Brain microvascular endothelial cell (primary cell): ENCODE measurements around the gene HOXB2.
"Not testable (repeated sequence)": the region's sequence is repeated elsewhere in the genome, so short reads cannot be mapped to it uniquely, and the experiment has no call there.

Experiments used
- DNase-seq: peaks from one replicate; pipeline ENCODE4 v3.0.0-alpha.2; 2020
- H3K27ac ChIP-seq: fragments of 250-450 bp; sonication (Bioruptor Pico); 2 replicates; pipeline ENCODE4 v1.5.1; 2020; ENCODE audit warnings: mild to moderate bottlenecking, moderate library complexity
- H3K27me3 ChIP-seq: fragments of 250-450 bp; sonication (Bioruptor Pico); replicated peaks from 2 replicates; pipeline ENCODE4 v1.5.1; 2020; ENCODE audit warnings: mild to moderate bottlenecking
- H3K36me3 ChIP-seq: fragments of 250-450 bp; sonication (Bioruptor Pico); replicated peaks from 2 replicates; pipeline ENCODE4 v1.5.1; 2020; ENCODE audit warnings: mild to moderate bottlenecking
- H3K4me3 ChIP-seq: 2 replicates; pipeline ENCODE4 v1.5.1; 2011; ENCODE audit warnings: low read depth, mild to moderate bottlenecking, control low read depth, low read length, moderate library complexity
- in situ Hi-C: cut with HindIII; loops from 2 replicates; pipeline ENCODE4 v1.10.0; 2017; ENCODE audit warnings: low sequenced_read_pairs, low pct_ligation_motif_present
- TF ChIP-seq, protein P1 (sequence below): IDR thresholded peaks from 2 replicates; pipeline ENCODE4 v1.5.1; 2011; ENCODE audit warnings: low read depth, mild to moderate bottlenecking, moderate library complexity, low read length, control low read depth, inconsistent platforms; ENCODE audit errors: missing control alignments

The HOXB2 gene

DNA sequence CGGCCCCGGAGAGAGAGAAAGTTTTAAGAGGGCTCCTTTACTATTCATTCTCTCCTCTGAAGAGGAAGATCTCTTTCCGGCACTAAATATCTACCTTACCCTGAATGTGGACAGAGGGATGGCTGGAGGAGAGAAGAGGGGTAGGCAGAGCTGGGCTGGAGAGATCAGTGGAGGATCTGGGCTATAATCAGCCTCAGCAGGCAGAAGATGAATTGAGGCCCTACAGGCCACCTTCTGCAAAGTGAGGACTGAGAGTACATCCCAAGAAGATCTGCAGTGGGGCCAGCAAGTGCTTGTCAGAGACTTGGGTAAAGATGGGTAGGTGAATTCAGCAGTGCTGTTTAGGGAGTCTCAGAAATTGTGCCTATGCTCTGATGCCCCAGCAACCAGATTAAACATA lies 7.6 kb downstream of the HOXB2 start:
- H3K36me3 ChIP-seq: no peaks in the 10 kb centered on the region
- no peak for DNase-seq
- no peak overlapping the region for H3K27ac ChIP-seq
- no peak overlapping the region for H3K4me3 ChIP-seq
- TF ChIP-seq, protein P1, sequence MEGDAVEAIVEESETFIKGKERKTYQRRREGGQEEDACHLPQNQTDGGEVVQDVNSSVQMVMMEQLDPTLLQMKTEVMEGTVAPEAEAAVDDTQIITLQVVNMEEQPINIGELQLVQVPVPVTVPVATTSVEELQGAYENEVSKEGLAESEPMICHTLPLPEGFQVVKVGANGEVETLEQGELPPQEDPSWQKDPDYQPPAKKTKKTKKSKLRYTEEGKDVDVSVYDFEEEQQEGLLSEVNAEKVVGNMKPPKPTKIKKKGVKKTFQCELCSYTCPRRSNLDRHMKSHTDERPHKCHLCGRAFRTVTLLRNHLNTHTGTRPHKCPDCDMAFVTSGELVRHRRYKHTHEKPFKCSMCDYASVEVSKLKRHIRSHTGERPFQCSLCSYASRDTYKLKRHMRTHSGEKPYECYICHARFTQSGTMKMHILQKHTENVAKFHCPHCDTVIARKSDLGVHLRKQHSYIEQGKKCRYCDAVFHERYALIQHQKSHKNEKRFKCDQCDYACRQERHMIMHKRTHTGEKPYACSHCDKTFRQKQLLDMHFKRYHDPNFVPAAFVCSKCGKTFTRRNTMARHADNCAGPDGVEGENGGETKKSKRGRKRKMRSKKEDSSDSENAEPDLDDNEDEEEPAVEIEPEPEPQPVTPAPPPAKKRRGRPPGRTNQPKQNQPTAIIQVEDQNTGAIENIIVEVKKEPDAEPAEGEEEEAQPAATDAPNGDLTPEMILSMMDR: no peak
- in situ Hi-C loops: no loop called here
- H3K27me3 ChIP-seq: peaks cover 37% of the 10 kb centered on the region

DNA sequence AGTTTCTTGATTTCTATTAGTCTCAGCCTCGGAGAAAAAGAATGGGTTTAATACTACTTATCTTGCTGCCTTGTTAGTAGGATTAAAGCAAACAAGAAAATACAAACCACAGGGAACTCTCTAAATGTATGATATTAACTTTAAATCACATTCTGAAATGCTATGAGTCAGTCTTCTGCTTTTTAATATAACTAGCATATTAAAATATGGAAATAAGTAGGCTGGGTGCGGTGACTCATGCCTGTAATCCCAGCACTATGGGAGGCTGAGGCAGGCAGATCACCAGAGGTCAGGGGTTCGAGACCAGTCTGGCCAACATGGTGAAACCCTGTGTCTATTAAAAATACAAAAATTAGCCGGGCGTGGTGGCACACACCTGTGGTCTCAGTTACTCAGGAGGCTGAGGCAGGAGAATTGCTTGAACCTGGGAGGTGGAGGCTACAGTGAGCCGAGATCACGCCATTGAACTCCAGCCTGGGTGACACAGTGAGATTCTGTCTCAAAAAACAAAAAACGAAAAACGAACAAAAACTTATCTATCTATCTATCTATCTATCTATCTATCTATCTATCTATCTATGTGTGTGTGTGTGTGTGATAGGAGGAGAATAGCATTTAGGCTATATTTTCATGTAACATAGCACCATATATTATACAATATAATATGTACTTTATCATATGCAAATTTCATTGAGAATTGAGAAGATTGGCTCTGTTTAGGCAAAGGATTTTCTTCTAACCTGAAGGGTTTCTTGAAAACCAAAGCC lies 8.9 kb downstream of the HOXB2 start:
- H3K27me3 ChIP-seq: peaks cover 37% of the 10 kb centered on the region
- not testable (repeated sequence) for H3K36me3 ChIP-seq

DNA sequence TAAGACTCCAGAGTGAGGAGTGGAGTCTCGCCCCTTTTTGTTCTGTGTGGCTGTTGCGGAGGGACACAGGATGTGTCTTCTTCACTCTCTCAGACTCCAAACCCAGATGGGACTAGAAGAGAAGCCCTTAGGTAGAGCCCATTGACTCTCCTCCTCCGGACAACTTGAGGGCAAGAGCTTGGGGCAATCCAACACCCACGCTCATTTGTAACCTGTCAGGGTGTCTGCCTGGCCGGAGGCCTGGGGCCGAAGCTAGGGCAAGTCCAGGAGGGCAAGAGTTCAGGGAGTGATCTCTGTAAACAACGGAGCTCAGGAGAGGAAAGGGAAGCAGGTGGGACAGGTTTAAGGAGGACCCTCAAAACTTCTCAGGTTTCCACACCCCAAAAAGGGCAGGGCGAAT lies 12.6 kb downstream of the HOXB2 start:
- DNase-seq: no peak
- H3K4me3 ChIP-seq: no peak overlapping the region
- TF ChIP-seq, protein P1: no peak
- peaks cover 54% of the 10 kb centered on the region for H3K27me3 ChIP-seq
- H3K36me3 ChIP-seq: no peaks in the 10 kb centered on the region
- in situ Hi-C loops: no loop called here
- no peak overlapping the region for H3K27ac ChIP-seq

More for the DNA sequence above, 8.9 kb downstream of the HOXB2 start:
- in situ Hi-C loops, DNase-seq, H3K4me3 ChIP-seq, H3K27ac ChIP-seq: not testable (repeated sequence)

DNA sequence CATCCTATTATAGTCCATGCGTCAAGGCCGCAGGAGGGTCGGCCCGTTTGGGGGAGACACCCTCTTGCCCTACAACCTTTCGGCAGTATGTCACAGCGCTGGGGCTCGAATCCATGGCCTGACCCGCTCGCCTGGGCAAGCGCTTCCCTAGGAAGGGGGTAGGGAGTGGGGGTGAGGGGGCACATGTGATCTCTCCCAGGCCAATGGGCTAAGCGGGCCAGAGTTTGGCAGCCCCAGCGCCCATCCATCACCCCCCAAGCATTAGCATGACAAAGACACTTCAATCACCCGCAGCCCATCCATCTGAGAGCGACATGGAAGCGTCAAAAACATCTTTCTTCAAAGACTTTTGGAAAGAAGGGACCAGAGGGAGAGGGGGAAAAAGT lies 14.0 kb downstream of the HOXB2 start, which contains the start of gene HOXB1:
TSS of gene HOXB1 (minus strand) at position 125 of the 386 bp plus-strand sequence. CDS start at position 18, 107 bp downstream.
- in situ Hi-C loops: no loop called here

DNA sequence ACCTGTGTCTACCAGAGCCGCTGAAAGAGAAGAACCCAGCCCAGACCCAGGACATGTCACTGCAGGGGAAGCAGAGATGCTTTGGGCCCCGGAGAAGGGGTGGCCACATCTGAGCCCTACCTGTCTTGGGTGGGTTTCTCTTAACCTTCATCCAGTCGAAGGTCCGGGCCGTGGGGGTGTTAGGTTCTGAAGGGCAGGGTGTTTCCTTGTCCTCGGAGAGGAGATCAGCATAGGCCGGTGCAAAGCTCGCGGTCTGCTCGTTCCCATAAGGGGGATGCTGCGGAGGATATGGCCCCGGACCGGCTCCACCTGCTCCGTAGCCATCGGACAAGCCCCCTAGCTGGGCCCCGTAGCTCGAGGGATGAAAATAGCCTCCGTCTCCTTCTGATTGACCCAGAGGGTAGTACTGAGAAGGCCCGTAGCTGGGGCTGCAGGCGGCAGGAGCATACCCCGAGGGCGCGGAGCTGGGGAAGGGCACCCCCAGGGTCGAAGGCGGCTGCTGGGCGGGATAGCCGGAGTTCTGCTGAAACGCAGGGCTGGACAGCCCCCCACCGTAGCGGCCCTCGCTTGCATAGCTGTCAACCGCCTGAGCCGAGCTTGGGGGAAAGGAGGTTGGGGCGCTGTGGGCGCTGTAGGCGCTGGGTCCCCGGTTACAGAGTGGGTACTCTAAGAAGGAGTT lies 14.6 kb downstream of the HOXB2 start:
- Histone ChIP-seq H3K36me3 (no peaks in the 10 kb centered on the region), H3K4me3 (no peak overlapping the region), H3K27ac (no peak overlapping the region), H3K27me3 (peaks cover 71% of the 10 kb centered on the region)
- TF ChIP-seq, protein P1: no peak
- DNase-seq: no peak
- in situ Hi-C loops: no loop called here

More for the DNA sequence above, 14.0 kb downstream of the HOXB2 start, which contains the start of gene HOXB1:
- Histone ChIP-seq H3K4me3 (no peak within 1 kb of the TSS), H3K27ac (no peak within 1 kb of the TSS), H3K27me3 (peaks cover 68% of the 10 kb centered on the region), H3K36me3 (no peaks in the 10 kb centered on the region)
- TF ChIP-seq, protein P1: no peak
- DNase-seq: no peak

DNA sequence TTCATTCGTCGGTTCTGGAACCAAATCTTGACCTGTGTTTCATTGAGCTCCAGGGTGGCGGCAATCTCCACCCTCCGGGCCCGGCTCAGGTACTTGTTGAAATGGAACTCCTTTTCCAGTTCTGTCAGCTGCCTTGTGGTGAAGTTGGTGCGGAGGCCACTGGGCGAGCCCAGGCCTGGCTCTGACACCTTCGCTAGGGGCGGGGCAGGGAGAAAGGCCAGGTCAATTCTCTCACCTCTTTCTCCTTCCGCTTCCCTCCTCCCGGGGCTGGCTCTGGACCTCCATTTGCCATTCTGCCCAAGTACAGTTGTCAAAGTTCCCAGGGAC lies 15.3 kb downstream of the HOXB2 start:
- H3K36me3 ChIP-seq: no peaks in the 10 kb centered on the region
- H3K4me3 ChIP-seq: no peak overlapping the region
- TF ChIP-seq, protein P1: no peak
- DNase-seq: no peak
- no peak overlapping the region for H3K27ac ChIP-seq
- peaks cover 74% of the 10 kb centered on the region for H3K27me3 ChIP-seq
- in situ Hi-C loops: no loop called here
